HG03575 (cell line): ENCODE measurements around the gene PTPRN2.

Source experiments
- ATAC-seq: cut with Tn5 transposase; IDR thresholded peaks from one replicate; pipeline ENCODE4 v1.9.1; 2021; ENCODE audit not compliant: unreplicated experiment, insufficient number of reproducible peaks, low FRiP score; ENCODE audit errors: extremely low read depth

Gene PTPRN2

DNA sequence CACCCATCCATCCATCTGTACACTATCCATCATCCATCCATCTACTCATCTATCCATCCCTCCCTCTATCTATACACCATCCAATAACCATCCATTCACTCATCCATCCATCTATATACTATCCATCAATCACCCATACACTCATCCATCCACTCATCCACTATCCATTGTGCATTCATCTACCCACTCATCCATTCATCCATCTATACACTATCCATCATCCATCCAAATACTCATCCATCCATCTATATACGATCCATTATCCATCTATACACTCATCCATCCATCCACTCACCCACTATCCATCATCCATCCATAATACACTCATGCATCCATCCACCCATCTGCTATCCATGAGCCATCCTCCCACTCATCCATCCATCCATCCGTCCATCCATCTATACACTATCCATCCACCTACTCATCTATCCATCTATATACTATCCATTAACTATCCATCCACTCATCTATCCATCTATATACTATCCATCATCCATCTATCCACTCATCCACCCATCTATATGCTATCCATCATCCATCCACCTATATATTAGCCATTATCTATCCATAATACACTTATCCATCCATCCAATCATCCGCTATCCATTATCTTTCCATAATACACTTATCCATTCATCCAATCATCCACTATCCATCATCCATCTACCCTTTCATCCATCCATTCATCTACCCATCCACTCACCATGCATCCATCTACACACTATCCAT is 765.5 kb downstream of the PTPRN2 start:
- no peak for ATAC-seq

DNA sequence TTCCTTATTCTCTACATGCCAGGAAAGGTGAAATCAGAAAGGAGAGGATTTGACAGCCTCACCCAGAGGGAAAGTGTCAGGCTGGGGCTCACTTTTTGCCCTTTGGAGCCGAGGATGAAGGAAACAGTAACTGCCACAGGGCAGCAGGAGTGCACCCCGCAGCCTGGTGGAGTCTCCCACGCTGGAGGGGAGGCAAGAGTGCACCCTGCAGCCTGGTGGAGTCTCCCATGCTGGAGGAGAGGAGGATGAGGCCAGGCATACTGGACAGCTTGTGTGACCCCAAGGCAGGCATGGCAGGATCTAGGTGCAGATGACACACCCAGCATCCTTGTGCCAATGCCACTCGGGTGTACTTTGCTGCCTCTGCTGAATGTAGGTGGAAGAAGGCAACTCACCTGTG is 766.8 kb downstream of the PTPRN2 start:
- ATAC-seq: no peak

DNA sequence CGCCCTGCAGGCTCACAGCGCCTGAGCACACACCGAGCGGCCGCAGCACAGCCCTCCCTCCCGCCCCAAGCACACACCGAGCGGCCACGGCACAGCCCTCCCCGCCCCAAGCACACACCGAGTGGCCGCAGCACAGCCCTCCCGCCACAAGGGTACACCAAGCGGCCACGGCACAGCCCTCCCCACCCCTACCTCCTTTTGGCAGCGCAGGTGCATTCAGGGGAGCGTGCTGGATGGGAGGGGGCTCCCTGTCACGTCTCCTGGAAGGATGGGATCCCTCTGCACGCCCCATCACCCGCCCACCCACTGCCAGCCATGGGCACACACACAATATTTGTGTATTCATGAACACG is 768.2 kb downstream of the PTPRN2 start:
- no peak for ATAC-seq

DNA sequence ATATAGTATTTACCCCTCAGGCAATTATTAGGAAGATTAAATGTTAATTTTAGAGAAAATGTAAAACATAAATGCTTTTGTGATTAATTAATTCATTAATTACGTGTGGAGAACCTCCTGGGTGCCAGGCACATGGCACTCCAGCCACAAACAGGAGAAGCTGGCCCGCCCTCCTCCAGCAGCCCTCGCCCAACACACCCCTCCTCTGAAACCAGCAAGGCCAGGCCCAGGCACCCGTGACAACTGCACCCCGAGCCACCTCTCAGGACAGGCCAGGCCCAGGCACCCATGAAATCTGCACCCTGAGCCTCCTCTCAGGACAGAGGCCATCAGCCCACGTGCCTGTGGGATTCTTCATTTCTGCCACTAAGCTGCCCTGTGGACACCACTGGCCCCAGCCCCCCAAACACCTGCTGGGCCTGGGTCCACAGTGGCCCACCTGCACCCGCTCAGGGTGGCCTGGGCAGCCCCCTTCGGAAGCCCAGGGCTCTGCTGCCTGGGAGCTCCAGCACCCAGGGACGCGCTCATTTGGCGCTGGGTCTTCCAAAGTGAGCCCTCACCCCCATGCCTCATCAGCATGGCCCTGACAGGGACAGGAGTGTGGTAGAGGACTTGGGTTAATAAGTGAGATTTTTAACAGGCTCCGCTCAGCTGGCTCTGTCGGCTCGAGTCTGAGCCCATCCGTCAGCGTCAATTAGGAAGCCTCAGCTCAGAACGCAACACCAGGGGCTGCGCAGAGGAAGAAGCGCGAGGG is 768.7 kb downstream of the PTPRN2 start:
- no peak for ATAC-seq

DNA sequence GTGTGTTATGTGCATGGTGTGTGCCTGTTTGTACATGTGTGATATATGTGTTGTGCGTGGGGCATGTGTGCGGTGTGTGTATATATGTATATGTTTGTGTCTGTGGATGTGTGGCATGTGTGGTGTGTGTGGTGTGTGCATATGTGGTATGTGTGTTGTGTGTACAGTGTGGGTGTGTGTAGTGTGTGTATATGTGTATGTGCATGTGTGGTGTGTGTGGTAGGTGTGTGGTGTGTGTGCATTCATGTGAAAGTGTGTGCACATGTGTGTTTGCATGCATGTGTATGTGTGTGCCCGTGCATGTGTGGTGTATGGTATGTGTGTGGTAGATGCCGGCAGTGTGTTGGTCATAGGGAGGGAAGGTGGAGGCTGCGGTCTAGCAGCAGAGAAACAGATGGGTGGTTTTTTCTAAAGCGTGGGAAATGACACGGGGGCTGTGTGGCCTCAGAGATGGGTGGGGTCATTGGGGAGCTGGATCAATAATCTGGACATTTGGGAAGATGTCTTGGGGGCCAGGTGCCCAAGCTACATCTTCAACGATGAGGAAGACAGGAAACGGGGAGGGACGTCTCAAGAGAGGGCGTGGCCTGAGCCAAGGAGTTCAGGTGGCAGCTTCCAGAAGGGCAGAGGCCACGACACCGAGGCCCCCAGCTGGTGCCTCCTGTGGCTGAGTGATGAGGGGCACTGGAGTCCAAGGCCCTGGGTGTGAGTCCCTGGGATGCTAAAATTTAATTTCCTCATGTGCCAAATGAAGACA is 769.5 kb downstream of the PTPRN2 start:
- ATAC-seq: no peak

DNA sequence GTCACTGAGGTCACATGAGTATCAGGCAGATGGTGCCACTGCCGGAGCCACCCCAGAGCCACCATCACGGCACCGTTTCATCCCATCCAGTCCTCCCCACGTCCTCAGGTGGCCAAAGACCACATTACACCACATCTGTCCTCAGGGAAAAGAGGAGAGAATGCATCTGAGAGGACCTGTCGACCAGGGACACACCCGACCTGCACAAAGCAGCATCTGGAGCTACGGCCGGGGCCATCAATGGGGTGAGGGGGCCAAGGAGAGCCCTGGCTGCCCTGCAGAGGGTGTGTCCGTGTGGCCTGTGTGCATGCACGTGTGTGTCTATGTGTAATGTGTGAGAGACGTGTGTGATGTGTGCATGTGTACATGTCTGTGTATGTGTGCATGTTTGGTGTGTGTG is 770.2 kb downstream of the PTPRN2 start:
- no peak for ATAC-seq

DNA sequence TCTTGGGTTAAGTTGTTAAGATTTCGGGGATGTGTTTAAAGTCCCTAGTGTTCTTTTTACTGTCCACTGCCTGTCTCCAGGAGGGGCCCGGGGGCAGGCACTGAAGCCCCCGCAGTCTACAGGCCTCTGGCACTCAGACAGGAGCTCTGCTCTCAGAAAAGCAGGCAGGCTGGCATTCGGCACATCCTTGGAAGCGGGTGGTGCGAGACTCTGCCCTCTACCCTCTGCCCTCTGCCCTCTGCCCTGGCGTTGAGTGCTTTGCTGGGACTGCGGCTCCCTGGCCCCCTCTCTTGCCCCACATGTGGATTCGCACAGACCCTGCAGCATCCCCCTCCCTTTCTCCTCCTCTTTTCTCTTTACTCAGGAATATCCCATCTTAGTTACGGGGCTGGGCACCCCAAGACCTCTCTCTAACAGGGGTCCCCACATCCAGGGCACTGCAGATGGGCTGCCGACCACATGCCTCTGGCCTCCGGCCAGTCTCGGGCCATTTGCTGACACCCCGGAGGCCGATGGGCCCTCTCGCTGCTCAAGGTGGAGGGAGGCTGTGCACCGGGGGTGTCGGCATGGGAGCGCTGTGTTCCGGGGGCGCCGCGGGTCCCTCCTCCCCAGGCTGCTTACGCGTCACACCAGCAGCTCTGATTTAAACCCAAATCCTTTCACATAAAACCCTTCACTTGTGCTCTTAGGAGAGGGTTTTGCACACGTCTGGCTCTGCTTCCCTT is 770.9 kb downstream of the PTPRN2 start:
- ATAC-seq: no peak

DNA sequence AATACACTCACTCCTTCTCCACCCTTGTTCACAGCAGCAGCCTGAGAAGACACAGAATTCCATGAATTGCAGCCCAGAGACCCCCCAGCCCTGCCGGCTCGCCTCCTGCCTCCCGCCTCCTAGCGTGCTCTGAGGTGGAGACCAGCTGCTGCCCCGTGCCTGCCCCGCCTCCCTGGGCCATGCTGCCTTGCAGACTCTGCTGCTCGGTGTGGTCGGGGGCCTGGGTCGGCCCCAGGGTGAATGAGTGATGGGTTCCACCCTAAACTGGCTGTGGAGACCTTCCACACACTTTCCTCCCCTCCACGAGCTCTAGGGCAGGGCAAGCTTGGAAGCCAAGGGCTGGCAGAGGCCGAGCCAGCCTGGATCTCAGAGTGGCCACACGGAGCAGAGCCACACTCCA is 771.5 kb downstream of the PTPRN2 start:
- no peak for ATAC-seq

DNA sequence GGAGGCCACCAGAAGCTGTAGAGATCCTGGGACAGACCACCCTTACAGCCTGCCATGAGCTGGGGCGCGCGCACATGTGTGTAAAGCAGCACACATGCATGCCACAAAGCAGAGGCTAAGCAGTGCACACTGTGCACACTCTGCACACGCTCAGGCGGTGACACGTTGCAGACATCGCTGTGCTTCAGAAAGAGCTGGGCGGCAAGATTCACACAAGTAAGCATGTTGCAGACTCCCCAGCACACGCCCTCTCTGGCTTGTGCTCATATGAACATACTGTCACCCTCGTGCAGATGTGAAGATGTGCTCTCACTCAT is 772.0 kb downstream of the PTPRN2 start:
- ATAC-seq: no peak

DNA sequence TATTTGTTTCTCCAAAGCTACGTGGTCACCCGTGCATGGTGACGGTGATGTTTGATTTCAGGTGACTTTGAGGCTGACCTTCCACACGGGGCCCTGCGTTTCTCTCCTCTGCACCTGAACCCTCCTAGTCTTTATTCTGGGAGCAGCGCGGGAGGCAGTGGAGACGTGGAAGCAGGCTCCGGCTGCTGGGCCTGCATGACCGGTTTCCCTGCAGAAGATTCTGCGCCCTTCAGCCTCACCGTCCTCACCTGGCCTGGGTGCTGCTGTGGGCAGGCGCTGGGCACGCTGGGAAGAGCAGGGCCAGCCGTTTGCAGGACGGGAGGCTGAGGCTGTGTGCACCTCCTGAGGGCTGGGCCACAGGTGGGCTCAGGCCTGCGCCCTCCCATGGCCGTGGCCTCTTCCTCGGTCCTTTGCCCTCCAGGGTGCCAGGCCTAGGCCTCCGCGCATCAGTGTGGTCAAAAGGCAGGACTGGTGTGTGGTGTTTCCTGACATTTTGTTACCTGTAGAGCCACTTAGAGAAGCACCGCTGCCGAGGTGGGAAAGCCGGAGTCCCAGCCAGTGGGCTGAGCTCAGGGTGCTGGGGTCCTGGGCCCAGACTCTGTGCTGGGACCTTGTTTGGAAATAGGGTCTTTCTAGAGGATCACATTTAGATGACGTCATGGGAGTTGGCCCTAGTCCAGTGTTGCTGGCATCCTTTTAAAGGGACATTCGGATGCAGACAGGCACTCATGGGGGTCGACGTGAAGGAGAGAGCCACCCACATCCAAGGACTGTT is 772.5 kb downstream of the PTPRN2 start:
- ATAC-seq: no peak

DNA sequence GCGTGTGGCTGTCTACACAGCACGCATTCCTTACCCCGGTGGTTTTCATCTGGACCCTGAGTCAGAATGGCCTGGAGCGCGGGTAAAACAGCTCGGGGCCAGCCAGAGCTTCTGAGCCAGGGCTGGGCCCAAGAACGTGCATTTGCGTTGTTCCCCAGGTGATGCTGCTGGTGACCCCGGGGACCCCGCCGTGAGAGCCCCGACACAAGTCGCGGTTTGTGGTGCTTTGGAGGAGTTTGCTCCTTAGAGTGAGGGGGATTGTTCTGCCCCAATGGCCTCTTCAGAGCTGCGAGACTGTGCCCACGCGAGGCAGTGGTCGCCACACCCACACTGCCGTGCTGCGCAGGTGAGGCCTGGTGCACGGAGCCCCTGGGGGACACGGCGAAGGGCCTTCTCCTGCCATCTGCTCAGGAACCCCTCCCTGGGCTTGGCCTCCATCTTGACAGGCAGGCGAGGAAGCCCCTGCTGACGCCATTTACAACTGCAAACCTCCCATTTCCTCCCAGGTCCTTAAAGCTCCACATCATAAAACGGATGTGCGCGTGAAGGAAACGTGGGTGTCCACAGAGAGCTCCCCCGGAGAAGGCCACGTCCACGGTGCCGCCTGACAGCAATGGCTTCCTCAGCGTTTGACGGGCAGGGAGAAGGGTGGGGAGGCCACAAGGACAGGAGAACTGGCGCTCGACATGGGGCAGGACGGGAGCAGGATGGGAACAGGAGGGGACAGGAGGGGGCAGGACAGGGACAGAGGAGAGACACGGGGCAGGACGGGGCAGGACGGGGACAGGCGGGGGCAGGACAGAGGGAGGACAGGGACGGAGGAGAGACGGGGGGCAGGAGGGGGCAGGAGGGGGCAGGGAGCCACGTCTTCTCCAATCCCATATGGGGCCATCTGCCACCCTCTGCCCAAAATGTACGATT is 773.6 kb downstream of the PTPRN2 start:
- no peak for ATAC-seq

DNA sequence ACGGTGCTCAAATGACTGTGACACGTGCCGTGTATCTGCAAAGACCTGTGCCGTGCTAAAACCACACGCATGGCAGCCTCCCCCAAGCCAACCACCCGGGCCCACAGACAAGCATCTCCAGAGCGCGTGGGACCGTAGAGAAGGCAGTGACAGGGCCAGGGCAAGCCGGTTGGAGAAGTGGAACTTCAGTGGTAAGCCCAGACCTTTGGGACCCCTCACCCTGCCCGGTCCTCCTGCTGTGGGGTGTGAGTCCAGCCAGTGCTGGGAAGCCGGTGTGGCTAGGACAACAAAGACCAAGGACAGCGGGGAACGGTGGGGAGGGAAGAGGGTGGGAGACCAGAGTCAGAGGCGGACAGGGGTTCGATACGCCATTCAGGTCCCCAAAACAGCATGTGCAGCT is 774.6 kb downstream of the PTPRN2 start:
- no peak for ATAC-seq

DNA sequence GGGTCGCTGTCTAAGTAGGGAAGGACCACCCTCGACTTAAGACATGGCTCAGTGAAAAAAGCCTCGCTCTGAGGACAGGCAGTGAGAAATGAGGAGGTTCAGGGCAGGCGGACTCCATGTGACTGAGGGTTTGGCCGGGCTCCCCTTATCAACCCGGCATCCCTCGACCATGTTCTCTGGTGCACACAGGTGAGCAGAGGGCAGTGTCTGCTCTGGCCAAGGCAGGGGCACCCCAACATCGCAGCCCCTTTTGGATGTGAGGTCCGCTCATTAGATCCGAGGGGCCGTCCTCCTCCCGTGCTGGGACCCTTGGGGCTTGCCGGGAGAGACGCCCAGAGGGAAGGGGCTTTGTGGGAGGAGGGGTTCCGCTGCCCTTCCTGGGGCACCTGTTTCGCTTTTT is 775.7 kb downstream of the PTPRN2 start:
- no peak for ATAC-seq

DNA sequence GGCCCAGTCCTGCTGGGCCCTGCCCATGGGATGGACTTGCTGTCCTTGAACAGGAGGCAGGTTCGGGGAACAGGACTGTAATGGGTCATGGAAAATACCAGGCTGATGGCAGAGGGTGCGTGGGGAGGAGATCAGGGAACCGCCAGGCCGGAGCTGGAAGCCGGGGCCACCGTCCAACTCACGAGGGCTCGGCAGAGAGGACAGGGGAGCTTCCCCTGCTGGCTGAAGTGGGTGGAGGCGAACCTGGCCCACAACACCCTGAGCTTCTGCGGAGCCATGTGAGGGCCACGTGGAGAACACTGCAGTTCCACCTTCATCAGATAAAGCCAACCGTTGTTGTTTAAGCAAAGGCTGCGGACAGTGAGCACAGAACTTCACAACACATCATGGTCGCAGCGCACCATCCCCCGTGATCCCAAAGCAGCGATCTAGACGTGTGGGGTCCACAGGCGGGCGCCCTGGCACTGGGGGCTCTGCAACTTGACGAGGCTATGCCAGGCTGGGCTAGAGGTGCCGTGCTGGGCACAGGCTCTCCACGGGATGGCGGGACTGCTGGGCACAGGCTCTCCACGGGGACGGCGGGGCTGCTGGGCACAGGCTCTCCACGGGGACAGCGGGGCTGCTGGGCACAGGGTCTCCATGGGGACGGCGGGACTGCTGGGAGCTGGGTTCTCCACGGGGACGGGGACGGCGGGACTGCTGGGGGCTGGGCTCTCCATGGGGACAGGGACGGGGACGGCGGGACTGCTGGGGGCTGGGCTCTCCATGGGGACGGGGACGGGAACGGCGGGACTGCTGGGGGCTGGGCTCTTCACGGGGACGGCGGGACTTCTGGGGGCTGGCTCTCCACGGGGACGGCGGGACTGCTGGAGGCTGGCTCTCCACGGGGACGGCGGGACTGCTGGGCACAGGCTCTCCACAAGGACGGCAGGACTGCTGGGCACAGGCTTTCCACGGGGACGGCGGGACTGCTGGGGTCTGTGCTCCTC is 777.5 kb downstream of the PTPRN2 start:
- ATAC-seq: no peak

DNA sequence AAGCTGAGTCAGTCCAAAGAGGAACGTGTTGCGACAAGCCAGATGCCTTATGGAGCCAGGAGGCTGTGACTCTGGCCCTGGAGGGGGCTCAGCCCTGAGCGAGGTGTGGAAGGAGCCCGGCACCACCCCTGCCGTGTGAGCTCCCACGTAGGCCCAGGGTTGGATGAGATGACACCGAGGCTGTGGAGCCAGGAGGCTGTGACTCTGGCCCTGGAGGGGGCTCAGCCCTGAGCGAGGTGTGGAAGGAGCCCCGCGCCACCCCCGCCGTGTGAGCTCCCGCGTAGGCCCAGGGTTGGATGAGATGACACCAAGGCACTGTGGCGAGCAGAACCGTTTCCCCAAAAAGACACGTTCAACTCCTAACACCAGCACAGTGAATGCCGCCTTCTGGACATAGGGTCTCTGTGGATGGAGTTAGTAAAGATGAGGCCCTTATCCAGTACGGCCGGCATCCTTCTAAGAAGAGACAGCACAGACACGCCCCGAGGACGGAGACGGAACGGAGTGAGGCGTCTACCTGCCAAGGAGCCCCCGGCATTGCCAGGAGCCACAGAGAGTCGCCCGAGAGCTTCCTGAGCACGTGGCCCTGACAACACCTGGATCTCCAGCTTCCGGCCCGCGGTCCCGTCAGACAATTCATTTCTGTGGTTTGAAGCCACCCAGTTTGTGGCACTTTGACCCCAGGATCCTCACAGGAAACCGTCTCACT is 778.3 kb downstream of the PTPRN2 start:
- ATAC-seq: no peak

DNA sequence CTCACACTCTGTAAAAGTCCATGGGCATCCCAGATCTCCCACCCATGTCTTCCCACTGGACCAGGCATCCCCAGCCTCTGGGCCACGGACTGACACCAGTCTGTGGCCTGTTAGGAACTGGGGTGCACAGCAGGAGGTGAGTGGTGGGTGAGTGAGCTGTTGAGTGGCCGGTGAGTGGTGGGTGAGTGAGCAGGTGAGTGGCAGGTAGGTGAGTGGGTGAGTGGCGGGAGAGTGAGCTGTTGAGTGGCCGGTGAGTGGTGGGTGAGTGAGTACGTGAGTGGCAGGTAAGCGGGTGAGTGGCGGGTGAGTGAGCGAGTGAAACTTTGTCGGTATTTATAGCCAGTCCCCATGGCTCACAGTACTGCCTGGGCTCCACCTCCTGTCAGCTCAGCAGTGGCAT is 779.6 kb downstream of the PTPRN2 start:
- no peak for ATAC-seq
